IMR-90 (cell line): ENCODE results near the gene GABBR2. TPM values are rescaled to one million over a fixed set of nuclear protein-coding genes. Genes with fewer than 3 reads are reported as not detected.

Experiments used
- ATAC-seq: fragments of 200-7000 bp; cut with Tn5 transposase; 2 replicates; pipeline ENCODE4 v1.9.1; 2020; ENCODE audit warnings: low read depth, mild to moderate bottlenecking, moderate library complexity
- BruUV-seq: library from RNA; stranded (reverse); fragments of 400-500 nt; replicated peaks from 2 replicates; lab custom pipeline; 2021; lab: Mats Ljungman, UMichigan
- CTCF ChIA-PET: fragments of 300-600 bp; formaldehyde crosslinking; extraction: SDS; loops from one replicate; lab custom pipeline; 2021; ENCODE audit warnings: antibody characterized with exemption; lab: Yijun Ruan, JAX
- POLR2A ChIA-PET: fragments of 300-600 bp; sonication (Branson Sonifier 250); formaldehyde crosslinking; loops from one replicate; lab custom pipeline; 2022; ENCODE audit warnings: antibody characterized with exemption; ENCODE audit not compliant: unreplicated experiment; lab: Charles Lee
- DNase-seq: peaks from one replicate; pipeline ENCODE4 v3.0.0; 2013
- H2AFZ ChIP-seq: replicated peaks from 2 replicates; pipeline ENCODE3; 2013; ENCODE audit warnings: low read length, mild to moderate bottlenecking; ENCODE audit not compliant: poor library complexity
- H2AK5ac ChIP-seq: 2 replicates; pipeline ENCODE4 v1.6.1; 2013; ENCODE audit warnings: low read depth, low read length, inconsistent platforms
- H2AK9ac ChIP-seq: replicated peaks from 2 replicates; pipeline ENCODE3; 2013; ENCODE audit warnings: mild to moderate bottlenecking, low read depth, low read length, moderate library complexity; ENCODE audit not compliant: poor library complexity
- H2BK120ac ChIP-seq: 2 replicates; pipeline ENCODE4 v1.6.1; 2013; ENCODE audit warnings: low read depth, low read length, inconsistent platforms
- H2BK15ac ChIP-seq: 3 replicates; pipeline ENCODE4 v1.6.1; 2013; ENCODE audit warnings: low read depth, low read length, inconsistent platforms
- H2BK20ac ChIP-seq: 2 replicates; pipeline ENCODE4 v1.6.1; 2013; ENCODE audit warnings: low read depth, mild to moderate bottlenecking, inconsistent platforms, low read length, moderate library complexity
- H2BK5ac ChIP-seq: 2 replicates; pipeline ENCODE4 v1.6.1; 2013; ENCODE audit warnings: mild to moderate bottlenecking, low read depth, low read length, inconsistent platforms; ENCODE audit not compliant: poor library complexity, severe bottlenecking
- H3K14ac ChIP-seq: replicated peaks from 2 replicates; pipeline ENCODE4 v1.6.1; 2013; ENCODE audit warnings: low read depth, low read length, inconsistent platforms
- H3K18ac ChIP-seq: 2 replicates; pipeline ENCODE4 v1.6.1; 2013; ENCODE audit warnings: low read depth, low read length, control low read depth
- H3K23ac ChIP-seq: 2 replicates; pipeline ENCODE4 v1.6.1; 2013; ENCODE audit warnings: low read depth, low read length, inconsistent platforms
- H3K27ac ChIP-seq: 2 replicates; pipeline ENCODE4 v1.5.1; 2013; ENCODE audit warnings: mild to moderate bottlenecking, control low read depth, low read length; ENCODE audit not compliant: insufficient read depth
- H3K27me3 ChIP-seq: 2 replicates; pipeline ENCODE4 v1.6.1; 2013; ENCODE audit warnings: low read length; ENCODE audit not compliant: control insufficient read depth, insufficient read depth
- H3K36me3 ChIP-seq: 2 replicates; pipeline ENCODE4 v1.6.1; 2013; ENCODE audit warnings: low read length, mixed read lengths; ENCODE audit not compliant: control insufficient read depth, insufficient read depth
- H3K4ac ChIP-seq: 2 replicates; pipeline ENCODE4 v1.6.1; 2013; ENCODE audit warnings: low read depth, low read length, inconsistent platforms
- H3K4me1 ChIP-seq: 2 replicates; pipeline ENCODE4 v1.6.1; 2013; ENCODE audit warnings: low read length, mixed read lengths; ENCODE audit not compliant: control insufficient read depth, insufficient read depth
- H3K4me2 ChIP-seq: 2 replicates; pipeline ENCODE4 v1.6.1; 2013; ENCODE audit warnings: low read depth, mild to moderate bottlenecking, control low read depth, low read length, moderate library complexity
- H3K4me3 ChIP-seq: 2 replicates; pipeline ENCODE4 v1.5.1; 2013; ENCODE audit warnings: low read depth, mild to moderate bottlenecking, control low read depth, low read length, moderate library complexity; ENCODE audit not compliant: insufficient read depth
- H3K56ac ChIP-seq: 2 replicates; pipeline ENCODE4 v1.6.1; 2013; ENCODE audit warnings: low read length, inconsistent platforms; ENCODE audit not compliant: insufficient read depth; ENCODE audit errors: extremely low read depth
- H3K79me1 ChIP-seq, 2 experiments: 2 replicates each; pipeline ENCODE4 v1.6.1; 2013; ENCODE audit warnings: low read length in 2 of 2, inconsistent platforms in 1 of 2, low read depth in 1 of 2
- H3K9ac ChIP-seq: 2 replicates; pipeline ENCODE4 v1.6.1; 2013; ENCODE audit warnings: low read depth, low read length, control low read depth
- H3K9me1 ChIP-seq: 2 replicates; pipeline ENCODE4 v1.6.1; 2013; ENCODE audit warnings: low read length, inconsistent platforms; ENCODE audit not compliant: insufficient read depth
- H3K9me3 ChIP-seq: 2 replicates; pipeline ENCODE4 v1.6.1; 2013; ENCODE audit warnings: low read length; ENCODE audit not compliant: control insufficient read depth, insufficient read depth
- H4K20me1 ChIP-seq: 2 replicates; pipeline ENCODE4 v1.6.1; 2013; ENCODE audit warnings: low read length, inconsistent platforms; ENCODE audit not compliant: insufficient read depth
- H4K5ac ChIP-seq: 2 replicates; pipeline ENCODE4 v1.6.1; 2013; ENCODE audit warnings: mild to moderate bottlenecking, low read depth, low read length, control low read depth
- H4K8ac ChIP-seq, 2 experiments: 2 replicates each; pipeline ENCODE4 v1.6.1; 2013; ENCODE audit warnings: low read depth in 2 of 2, low read length in 2 of 2, control low read depth in 1 of 2, inconsistent platforms in 1 of 2
- H4K91ac ChIP-seq: 2 replicates; pipeline ENCODE4 v1.6.1; 2013; ENCODE audit warnings: low read depth, low read length, inconsistent platforms; ENCODE audit not compliant: insufficient read depth
- FOS ChIP-seq: fragments of 150-350 bp; IDR thresholded peaks from 2 replicates; pipeline ENCODE4 v1.6.1; 2016; ENCODE audit warnings: low read depth, low read length
- MAZ ChIP-seq: IDR thresholded peaks from 2 replicates; pipeline ENCODE4 v1.6.1; 2012; ENCODE audit warnings: low read depth, mild to moderate bottlenecking, low read length, improper control_type of control experiment, moderate library complexity, borderline replicate concordance
- WGBS, 2 experiments: methylation state at CpG; one replicate each; pipeline versions ENCODE4 v1.1.5 to v1.1.7; 2013; ENCODE audit warnings: missing lambda C conversion rate in 2 of 2; ENCODE audit not compliant: insufficient read length in 1 of 2; ENCODE audit errors: extremely low coverage in 2 of 2; 5-methylcytosine and 5-hydroxymethylcytosine counted together
- dilution Hi-C: fragments of 300-500 bp; cut with HindIII; formaldehyde crosslinking; loops from one replicate; pipeline ENCODE4 v1.14.3; 2018; ENCODE audit warnings: low sequenced_read_pairs; ENCODE audit not compliant: unreplicated experiment
- in situ Hi-C: fragments of 300-500 bp; cut with MboI; formaldehyde crosslinking; loops from 3 replicates; pipeline ENCODE4 v1.14.3; 2019; ENCODE audit warnings: low sequenced_read_pairs, inconsistent platforms, mixed read lengths
- intact Hi-C: fragments of 100-400 bp; cut with micrococcal nuclease; formaldehyde crosslinking; loops from 2 replicates; pipeline ENCODE4 v1.10.0; 2022
- polyA plus RNA-seq, 3 experiments: library from polyadenylated mRNA; depleted of rRNA; stranded (reverse); fragments of >200 nt; gene quantifications; 2 replicates each; pipeline ENCODE4 v1.2.3, GENCODE V29; 2012; ENCODE audit warnings: low replicate concordance in 1 of 3
- total RNA-seq: library from RNA; depleted of rRNA; stranded (reverse); fragments of >200 nt; gene quantifications from 2 replicates; pipeline ENCODE4 v1.2.3, GENCODE V29; 2012
- TF ChIP-seq, protein P1 (sequence below): fragments of 150-350 bp; IDR thresholded peaks from 2 replicates; pipeline ENCODE4 v1.6.1; 2017; ENCODE audit warnings: mild to moderate bottlenecking, antibody characterized with exemption, low read length, low read depth

Gene GABBR2
- total and polyA plus RNA-seq, 2 of the 4 experiments (the other 2 are of a cell fraction) = 14.2 to 20.3 TPM

DNA sequence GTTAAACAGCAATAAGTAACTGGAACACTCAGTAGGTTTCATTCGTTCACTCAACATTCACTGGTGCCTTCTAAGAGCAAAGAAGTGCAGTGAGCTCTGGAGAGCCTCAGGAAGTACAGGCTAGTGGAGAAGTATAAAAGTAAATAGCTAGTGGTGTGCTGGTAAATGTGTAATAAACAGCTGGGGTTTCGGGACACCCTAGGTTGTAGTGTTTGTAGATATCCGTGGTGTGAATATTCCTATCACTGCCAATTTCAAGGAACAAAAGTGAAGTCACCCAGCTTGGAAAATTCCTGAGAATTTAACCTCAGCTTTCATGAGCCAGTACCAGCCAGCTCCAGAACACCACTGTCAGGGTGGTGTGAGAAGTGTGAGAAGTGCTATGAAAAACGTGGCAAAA, 75.9 kb downstream of the GABBR2 start:
- no peaks in the 10 kb centered on the region for H3K36me3 ChIP-seq
- no CpG with 5 or more reads among the region's 4 CpGs for WGBS, 2 experiments
- H2BK5ac ChIP-seq = no peak overlapping the region
- H3K14ac ChIP-seq = no peak overlapping the region
- H3K4me1 ChIP-seq = peaks cover 6% of the 10 kb centered on the region
- ATAC-seq = no peak
- TF ChIP-seq MAZ (no peak), FOS (no peak)
- TF ChIP-seq, protein P1, sequence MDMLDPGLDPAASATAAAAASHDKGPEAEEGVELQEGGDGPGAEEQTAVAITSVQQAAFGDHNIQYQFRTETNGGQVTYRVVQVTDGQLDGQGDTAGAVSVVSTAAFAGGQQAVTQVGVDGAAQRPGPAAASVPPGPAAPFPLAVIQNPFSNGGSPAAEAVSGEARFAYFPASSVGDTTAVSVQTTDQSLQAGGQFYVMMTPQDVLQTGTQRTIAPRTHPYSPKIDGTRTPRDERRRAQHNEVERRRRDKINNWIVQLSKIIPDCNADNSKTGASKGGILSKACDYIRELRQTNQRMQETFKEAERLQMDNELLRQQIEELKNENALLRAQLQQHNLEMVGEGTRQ = no peak
- no peak overlapping the region for H4K5ac ChIP-seq
- H2BK15ac ChIP-seq = no peak overlapping the region
- no peak overlapping the region for H2AK5ac ChIP-seq
- H4K91ac ChIP-seq = no peak overlapping the region
- peaks cover 9 to 44% of the 10 kb centered on the region in 2 experiments for H3K79me1 ChIP-seq
- no peaks in the 10 kb centered on the region for H3K27me3 ChIP-seq
- DNase-seq = no peak
- intact Hi-C loops (no loop called here), dilution Hi-C loops (no loop called here), in situ Hi-C loops (no loop called here)
- no peak overlapping the region for H2BK20ac ChIP-seq
- peaks cover 3% of the 10 kb centered on the region; the same call in 1 of the 2 replicates for H3K9me1 ChIP-seq
- ChIA-PET CTCF (interaction anchor here (0.6 kb wide), 1 partner anchor 29 kb away, joined by 3 read pairs; no protein-coding TSS in a partner anchor), POLR2A (no interaction called here)
- no peak overlapping the region for H3K56ac ChIP-seq
- no peak overlapping the region for H2AK9ac ChIP-seq
- no peaks in the 10 kb centered on the region for H4K20me1 ChIP-seq
- no TSS peak for BruUV-seq
- no peak overlapping the region for H3K4me2 ChIP-seq
- H3K9me3 ChIP-seq = no peaks in the 10 kb centered on the region
- H4K8ac ChIP-seq = no peak overlapping the region
- no peak overlapping the region for H3K9ac ChIP-seq
- H3K4ac ChIP-seq = no peak overlapping the region
- H2BK120ac ChIP-seq = no peak overlapping the region
- no peak overlapping the region for H2AFZ ChIP-seq
- no peak overlapping the region for H3K23ac ChIP-seq
- no peak overlapping the region for H3K18ac ChIP-seq
- no peak overlapping the region for H3K4me3 ChIP-seq
- H3K27ac ChIP-seq = no peak overlapping the region
